HG03196 (cell line): ENCODE results near the gene XYLT2.
"Not testable (repeated sequence)": the region's sequence is repeated elsewhere in the genome, so short reads cannot be mapped to it uniquely, and the experiment has no call there.

Experiments used
- ATAC-seq: cut with Tn5 transposase; IDR thresholded peaks from one replicate; pipeline ENCODE4 v1.9.1; 2021; ENCODE audit not compliant: unreplicated experiment

Gene XYLT2

DNA sequence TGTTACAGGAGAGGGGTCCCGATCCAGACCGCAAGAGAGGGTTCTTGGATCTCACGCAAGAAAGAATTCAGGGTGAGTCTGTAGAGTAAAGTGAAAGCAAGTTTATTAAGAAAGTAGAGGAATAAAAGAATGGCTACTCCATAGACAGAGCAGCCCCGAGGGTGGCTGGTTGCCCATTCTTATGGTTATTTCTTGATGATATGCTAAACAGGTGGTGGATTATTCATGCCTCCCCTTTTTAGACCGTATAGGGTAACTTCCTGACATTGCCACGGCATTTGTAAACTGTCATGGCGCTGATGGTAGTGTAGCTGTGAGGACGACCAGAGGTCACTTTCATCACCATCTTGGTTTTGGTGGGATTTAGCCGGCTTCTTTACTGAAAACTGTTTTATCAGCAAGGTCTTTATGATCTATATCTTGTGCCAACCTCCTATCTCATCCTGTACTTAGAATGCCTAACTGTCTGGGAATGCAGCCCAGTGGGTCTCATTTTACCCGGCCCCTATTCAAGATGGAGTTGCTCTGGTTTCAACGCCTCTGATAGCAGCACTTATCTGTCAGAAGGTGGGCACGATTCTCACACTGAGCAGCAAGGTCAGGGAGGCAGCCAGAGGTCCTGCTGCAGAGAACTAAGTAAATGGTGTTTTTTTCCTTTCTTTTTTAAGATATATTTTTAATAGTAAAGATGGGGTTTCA, 26.5 kb upstream of the XYLT2 start:
- ATAC-seq = no peak

DNA sequence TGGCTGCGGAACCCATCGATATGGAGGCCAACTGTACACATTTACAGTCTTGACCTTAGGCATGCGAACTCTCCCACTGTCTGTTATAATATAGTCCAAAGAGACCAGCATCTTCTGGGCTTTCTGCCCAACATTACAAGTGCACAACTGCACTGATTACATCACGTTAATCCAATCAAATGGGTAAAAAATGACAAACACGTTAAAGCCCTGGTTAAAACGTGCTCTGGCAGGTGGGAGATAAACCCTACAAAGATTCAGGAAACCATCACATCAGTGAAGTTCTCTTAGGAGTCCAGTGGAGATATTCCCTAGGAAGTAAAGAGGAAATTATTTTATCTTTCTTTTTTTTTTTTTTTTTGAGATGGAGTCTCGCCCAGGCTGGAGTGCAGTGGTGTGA, 23.7 kb upstream of the XYLT2 start:
- no peak for ATAC-seq

DNA sequence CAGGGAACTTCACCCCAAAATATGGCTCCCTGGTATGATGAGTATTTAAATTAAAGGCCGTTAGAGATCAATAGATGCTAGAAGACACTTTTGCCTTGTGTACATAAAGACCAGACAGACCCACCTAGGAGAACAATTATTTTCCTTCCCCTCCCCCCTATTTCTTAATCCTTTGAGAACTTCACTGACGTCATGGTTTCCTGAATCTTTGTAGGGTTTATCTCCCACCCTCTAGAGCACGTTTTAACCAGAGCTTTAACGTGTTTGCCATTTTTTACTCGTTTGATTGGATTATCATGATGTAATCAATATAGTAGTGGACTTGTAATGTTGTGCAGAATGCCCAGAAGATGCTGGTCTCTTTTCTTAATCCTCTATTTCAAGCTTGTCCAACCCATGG, 22.9 kb upstream of the XYLT2 start:
- ATAC-seq = no peak

DNA sequence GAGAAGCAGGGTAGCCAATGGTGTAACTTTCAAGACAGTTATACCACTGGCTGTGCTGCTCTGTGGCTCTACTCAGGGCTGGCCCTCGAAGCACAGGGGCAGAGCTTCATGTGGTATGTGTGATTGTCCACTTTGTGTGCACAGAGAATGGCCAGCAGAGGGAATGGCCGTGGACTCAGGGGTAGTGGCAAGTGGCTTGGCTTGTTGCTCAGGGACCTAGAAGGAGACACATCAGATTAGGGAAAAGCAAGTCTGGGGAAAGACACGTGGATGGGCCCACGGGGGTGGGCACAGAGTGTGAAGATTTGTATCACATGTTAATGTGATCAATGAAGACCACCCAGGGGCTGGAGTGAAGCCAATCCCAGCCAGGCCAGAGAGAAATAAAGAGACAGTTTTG, 20.0 kb upstream of the XYLT2 start:
- ATAC-seq = no peak

DNA sequence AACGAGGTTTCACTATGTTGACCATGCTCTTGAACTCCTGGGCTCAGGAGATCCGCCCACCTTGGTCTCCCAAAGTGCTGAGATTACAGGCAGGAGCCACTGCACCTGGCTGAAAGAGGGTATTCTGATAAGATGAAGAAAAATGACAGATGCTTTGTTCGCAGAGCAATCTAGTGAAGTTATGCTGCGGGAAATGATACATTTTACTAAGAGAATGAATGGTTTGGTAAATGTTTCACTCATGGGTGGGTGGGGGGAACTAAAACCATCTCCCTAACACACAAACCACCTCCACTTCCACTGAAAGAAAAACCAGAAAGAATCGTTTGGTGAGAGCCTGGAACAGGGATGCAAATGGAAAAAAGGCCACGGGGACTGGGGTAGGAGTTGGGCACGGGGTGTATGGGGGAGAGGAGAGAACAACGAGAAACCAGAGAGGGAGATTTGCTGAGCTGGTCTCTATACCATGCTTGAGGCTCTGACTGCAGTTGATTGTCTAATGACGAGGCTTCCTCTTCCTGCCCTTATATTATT, 19.0 kb upstream of the XYLT2 start:
- ATAC-seq = no peak

DNA sequence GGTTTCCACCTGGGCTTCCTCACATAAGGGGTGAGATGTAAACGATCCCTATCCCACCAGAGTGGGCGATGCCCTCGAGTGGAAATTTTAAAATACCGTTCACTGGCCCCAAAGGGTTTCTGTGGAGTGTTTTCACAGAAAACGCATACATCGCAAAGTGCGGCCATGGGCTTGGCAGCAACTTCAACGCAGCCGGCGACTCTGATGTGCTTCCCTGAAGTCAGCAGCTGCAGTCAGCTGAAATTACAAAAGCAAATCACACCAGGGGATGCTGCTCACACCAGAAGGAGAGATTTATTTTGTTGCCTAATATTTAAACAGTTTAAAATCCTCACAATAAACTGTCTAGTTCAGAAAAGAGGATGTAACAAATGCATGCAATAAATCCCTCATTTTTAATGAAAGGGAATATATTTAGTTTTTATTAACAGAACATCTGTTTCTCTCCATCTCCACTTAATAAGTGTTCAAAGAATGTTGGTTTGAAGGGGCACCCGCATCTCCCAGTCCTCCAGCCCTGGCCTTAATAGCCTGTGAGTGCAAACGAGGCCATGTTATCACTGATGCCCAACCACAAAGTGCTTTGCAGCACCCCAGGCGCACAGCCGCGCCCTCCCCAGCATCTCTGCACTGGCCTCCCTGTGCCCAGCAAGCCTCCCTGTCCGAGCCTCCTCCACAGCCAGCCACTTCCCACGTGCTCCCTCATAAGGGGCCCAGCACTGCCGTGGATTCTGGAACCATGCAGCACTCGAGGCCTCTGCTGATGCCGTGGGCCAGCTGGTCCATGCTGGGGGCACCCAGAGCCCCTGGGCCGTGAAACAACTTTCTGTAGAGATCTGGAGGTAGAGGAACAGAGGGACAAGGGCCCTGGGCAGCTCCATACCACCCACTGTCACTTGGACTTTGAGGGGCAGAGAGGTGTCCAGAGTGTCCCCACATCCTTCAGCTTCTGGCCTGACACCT, 17.3 kb upstream of the XYLT2 start:
- ATAC-seq = no peak

DNA sequence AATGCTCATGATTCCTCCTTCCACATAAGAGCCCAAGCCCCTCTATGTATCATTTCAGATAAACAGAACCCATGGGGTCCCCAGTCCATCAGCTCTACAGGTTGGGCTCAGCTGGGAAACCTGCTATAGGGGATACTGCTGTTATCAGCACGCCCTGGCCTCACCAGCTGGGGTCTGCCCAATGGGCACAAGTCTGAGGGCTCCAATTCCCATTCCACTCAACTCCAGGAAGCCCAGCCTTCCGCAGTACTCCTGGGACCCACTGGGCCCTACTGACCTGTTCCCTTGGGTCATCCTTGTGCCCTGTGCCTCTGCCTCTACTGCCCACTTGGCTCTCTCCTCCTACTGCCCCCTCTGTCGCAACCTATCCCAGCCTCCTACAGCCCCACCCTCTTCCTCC, 16.2 kb upstream of the XYLT2 start:
- no peak for ATAC-seq

DNA sequence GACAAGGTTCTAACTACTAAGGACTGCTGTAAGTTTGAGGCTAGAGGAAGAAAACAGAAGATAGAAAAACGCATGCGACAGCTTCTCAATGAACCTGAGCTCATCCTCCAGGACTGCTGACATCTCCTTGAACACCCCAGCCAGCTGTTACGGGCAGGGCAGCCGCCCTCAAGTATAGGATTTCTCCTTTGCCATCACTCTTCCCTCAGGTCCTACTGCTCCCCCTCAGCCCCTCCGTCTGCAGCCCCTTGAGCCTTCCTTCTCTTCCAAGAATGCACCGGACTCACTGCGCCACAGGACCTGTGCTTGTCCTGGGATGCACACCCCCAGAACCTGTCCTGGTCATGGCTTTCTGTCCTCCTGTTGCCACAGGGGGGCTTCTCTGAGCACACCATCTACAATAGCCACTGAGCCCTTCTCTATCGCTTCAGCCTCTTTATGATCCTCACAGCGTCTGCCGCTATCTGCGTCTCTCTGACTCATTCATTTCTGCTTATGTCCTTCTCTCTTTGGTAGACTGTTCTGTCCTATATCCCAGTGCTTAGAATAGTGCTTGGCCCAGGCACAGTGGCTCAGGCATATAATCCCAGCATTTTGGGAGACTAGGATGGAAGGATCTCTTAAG, 15.7 kb upstream of the XYLT2 start:
- no peak for ATAC-seq

DNA sequence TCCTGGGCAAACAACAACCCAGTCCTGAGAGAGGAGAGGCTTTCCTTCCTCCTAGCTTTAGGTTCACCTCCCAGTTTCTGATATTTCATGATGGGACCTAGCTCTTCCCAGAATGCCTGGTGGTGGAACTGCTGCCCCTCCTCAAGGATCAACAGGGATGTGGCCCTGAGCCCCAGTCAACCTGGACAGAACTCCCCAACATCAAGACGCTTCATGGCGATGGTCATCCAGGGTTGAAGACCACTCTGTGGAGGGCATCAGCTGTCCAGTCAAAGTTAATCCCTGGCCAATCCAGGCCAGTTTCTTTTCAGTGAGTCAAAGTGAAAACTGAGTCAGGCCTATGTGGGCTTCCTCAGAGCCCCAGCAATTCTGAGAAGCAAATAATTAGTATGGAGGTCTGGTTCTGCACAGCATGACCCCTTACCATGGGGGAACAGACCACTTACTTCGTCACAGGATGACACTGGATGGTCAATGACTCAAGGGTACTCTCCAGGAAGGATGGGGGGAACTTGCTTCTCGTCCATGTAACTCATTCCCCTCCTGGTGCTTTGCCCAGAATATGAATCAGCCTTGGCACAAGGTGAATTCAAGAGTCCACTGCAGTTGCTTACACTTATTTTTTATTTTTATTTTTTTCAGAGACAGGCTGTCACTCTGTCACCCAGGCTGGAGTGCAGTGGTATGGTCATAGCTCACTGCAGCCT, 14.7 kb upstream of the XYLT2 start:
- ATAC-seq = no peak

DNA sequence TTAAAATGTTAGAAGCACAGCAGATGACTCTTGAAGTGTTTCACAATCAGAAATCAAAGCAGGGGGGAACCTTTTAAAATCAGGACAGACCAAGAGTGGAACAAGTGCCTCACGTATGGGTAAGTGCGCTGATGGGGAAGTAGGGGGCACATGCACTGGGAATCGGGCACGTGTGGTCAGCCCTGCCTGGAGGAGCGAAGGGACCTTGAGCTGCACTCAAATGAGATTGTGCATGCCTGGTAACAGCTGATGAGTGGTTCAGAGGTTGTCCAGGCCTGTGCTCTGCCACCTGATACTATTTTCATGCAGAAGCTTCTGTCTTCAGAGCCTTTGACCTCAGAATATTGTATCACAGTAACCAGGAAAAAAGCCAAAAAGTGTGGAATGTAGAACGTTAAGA, 13.7 kb upstream of the XYLT2 start:
- ATAC-seq = no peak

DNA sequence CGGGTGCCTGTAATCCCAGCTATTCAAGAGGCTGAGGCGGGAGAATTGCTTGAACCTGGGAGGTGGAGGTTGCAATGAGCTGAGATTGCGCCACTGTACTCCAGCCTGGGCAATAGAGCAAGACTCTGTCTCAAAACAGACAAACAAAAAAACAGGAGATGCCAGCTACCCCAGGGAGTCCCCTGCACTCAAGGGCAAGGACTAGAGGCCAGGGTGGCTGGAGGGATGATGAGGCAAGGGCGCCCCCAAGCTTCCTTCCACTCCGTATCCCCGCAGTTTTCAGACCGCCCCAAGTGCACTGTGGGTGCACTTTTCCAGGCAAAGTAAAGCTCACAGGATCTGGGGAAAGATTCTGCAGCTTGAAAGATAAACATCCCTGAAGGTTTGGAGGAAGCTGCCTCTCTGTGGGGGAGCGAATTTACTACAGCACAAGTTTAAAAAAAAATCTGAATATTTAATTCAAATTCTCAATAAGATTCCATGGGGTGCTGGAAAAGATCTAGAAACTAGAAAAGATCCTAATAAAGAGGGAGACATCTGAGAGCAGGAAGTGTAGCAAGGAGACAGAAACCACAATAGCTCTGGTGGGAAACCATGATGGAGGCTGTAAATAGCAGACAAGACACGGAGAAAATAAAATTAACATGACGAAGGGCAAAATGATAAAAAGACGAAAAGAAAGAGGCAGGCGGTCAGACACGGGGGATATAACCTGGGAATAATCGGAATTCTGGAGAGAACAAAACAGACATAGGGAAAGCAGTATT, 12.5 kb upstream of the XYLT2 start:
- ATAC-seq = not testable (repeated sequence)

DNA sequence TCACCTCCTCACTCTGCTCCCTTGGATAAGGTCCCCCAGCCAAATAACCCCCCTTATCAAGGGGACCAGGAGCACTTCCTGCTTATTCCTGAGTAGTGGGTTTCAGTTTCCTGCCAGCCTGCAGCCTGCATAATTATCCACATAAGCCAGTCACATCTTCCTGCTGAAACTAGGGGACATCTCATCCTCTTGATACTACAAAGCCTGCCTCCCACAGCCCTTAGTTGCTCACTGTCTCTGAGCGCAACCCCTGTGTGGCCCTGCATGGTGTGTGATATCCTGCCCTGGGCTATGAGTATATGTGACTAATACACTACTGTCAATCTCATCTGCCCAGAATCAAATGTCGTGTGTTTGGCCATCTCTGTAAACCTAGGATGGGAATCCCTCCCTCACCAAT, 8.0 kb upstream of the XYLT2 start:
- ATAC-seq = no peak

DNA sequence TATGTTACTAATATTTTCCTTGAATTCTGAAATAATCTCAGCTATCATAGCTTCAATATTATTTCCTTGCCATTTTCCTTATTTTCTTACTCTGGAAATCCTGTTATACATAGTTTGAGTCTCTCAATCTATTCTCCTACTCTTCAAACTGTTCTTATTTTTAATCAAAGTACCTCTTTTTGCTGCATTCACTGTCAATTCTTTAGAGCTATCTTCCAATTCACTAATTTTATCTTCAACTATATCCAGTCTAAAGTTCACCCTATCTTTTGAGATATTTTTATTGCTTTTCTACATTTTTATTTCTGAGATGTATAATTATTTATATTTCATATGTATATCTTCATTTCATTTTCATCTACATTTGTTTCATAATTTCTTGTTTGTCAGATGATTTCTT, 7.3 kb upstream of the XYLT2 start:
- ATAC-seq = no peak

DNA sequence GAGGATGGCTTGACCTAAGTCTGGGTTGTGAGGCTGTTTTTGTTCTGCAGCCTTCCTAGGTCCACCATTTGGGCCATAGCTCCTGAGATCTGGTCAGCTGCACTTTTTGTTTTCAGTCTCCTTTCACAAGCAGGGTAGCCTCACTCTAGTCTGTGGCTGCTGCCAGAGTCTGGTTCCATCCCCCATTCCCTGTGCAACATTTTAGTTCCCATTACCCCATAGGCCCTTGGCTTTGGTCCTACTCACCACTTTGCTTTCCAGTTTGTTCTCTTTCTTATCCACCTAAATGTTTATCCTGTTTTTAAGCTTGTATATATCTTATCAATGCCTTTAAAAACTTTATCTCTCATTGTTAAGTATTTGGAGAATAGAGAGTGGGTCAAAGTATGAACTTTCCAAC, 6.5 kb upstream of the XYLT2 start:
- ATAC-seq = no peak

DNA sequence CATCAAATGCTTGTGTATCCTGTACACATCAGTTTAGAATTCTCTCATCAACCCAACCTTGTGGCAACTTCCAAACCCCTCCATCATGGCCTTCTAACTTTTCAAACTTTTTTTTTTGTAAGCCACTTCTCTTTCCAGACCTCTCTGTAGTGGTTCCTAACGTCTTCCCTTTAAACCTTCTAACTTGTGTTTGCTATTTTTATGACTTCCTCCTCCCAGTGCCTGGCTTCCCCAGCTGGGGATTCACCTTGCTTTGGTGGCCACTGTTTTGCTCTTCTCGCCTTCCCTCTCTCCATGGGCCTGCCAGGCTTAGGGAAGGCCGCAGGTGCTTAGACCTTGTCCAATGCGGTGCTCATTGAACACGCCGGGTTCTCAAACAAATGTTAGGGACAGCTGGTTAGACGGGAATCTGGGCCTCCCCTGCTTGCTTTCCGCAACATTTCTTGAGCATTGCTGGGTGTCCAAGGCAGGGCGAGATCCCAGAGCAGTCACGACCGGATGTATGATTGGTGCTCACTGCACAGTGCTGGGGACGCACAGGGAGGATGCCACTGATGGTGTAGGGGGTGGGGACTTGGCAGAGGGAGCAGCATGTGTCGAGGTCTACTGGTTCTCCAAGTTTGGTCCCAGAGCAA, 1.1 kb upstream of the XYLT2 start:
- no peak for ATAC-seq

DNA sequence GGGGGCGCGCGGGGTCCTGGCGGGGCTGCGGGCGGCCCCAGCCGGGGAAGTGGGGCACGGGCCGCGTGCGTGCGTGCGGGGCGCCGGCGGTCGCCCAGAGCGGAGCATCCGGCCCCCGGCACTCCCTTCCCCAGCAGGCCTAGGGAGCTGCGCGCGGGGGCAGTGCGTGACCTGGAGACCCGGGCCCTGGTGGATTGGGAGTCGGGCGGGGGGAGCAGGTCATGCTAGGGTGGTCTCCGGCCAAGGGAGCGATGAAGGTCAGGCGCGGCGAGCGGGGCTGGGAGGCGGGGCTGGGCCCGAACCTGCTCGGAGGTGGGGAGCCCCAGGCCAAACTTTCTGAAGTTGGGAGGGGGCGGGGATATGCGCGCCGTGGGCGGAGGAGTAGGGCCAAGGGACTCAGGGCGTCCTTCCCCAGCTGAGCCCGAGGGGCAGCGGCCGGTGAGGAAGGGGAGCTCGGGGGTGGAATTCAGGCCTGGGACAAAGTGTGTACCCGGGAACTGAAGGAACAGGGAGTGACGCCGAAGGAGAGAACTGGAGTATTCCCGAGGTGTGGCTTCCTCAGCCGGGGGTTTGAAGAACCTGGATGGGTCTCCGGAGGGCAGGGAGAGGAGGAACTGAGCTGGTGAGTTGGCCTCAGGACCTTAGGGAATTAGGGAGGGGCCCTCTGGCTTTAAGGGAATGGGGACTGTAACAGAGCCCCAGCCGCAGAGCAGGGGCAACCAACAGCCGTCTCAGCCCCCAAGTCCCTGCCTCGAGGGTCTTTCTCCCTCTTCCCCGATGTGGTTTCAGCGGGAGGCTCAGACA, 589 bp downstream of the XYLT2 start:
- ATAC-seq = peak; percentile 56

DNA sequence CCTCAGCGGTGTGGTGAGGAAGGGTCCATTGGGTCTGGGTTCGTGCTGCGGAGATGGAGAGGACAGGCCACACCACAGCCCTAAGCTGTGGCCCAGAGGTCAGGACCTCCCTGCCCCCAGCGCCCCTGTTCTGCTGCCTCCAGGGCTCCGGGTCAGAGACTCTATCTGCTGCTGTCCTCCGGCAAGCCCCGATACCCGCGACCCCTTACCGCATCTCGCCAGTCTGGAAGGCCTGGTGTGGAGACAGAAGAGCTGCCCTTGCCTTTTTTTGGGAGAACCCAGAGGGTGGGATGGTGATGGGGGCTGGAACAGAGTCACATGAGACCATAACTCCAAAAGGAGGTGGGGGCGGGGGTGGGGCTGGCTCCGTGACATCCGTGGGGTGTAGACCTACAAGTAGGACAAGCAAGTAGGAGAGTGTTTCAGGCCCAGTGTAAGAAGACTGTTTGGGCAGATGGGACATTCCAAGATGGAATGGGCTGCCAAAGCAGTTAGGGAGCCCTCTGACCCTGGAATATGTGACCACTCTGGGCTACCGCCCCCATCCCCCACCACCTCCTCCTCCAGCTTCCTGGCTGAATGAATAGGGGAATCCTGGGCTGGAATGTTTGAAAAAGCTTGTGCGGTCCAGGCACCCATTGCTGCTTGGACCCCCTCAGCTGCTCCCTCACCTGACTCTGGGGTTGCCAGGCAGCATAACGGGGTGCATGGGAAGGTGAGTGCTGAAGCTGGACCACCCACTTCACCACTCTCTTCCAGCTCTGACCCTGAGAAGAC, 1.4 kb downstream of the XYLT2 start:
- ATAC-seq = no peak

DNA sequence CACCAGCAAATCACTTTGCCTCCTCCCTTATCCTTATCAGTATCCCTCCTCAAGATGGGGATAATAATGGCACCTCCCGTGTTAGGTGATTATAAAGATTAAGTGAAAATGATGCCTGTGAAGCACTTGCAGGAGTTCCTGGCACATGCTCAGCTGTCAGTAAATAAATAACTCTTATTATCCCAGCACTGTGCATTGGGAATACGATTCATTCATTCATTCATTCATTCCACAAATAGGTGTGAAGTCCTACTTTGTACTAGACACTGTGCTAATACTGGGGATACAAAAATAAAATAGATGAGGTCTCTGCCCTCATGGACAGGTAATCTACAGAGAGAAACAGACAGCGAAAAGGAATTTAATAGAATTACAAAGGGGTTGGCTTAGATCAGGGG, 2.0 kb downstream of the XYLT2 start:
- ATAC-seq = no peak
